ENCODE data around the gene COL6A3.

COL6A3 gene

GRCh38 chr2:237290261-237290660, 123.7 kb downstream of the COL6A3 start:
- no peak for DNase-seq

GRCh38 chr2:237289139-237289538, 124.8 kb downstream of the COL6A3 start:
- DNase-seq = no peak

DNA sequence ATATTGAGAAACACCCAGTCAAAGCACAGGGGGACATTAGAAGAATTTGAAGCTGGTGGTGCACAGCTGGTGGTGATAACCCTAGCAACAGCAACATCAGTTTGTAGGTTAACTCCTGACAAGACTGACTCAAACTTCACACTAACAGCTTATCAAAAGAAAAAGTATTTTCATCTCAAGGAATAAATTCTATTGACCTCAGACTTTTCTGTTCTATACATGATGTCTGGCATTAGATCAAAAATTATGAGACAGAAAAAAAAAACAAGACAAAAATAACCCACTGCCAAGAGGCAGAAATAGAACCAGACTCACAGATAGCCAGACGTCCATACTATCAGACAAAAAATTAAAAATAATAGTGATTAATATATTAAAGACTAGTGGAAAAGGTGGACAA, 126.1 kb downstream of the COL6A3 start:
- no peak for DNase-seq

DNA sequence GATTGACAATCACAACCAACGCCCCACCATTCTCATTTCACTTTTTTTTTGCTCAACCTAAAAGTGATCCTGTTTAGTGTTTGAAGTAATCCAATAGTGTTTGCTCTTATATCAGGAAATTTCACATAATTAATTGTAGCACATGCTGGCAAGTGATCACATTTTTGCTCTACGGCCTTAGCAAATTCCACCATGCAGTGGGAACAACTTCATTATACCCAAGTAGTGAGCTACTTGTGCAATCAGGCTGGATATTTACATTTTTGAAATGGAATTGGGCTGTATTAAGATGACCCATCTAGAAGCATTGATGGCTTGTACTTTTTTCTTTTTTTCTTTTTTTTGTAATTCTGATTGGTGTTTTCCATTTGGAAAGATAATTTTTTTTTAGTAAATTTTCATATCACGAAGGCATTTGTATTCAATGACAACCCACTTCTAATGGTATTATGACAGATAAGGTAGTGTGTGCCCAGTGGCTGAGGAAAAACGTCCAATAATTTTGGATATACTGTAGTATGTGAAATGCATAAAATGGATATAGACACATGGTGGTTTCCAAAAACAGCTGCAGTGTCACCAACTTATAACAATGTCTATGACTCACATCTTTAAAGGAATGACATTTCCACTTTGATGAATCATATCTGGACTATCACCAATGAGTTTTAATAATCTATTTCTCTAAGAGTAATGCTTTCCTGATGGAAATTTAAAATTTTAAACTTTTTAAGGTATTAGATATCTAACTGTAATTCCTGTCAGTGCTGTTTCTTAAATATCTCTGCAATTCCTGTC, 130.6 kb downstream of the COL6A3 start:
- DNase-seq = no peak

GRCh38 chr2:237282568-237283128, 131.3 kb downstream of the COL6A3 start:
- no peak for DNase-seq

DNA sequence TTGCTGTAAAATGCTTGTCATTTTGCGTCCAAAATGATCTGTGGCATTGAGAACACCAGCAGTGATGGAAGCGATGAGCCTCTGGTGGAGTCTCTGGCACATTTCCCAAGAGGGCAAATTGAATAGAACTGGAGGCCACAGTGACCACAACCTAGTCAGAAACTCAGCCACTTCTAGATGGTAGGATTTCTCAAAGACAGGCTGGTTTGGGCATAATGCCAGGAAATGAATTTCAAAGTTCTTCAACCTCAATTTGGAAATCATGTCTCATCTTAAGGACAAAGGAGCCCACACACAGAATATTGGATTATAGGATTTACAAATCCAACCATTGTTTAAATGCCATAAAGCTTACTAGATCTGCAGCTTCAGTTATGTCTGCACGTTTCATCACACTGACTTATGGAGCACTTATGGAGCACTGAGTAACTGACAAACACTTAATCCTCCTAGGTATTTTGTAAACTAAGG, 132.1 kb downstream of the COL6A3 start:
- no peak for DNase-seq

- DNase-seq = no peak
Observed at GRCh38 chr2:237280939-237281338, 133.0 kb downstream of the COL6A3 start.

DNA sequence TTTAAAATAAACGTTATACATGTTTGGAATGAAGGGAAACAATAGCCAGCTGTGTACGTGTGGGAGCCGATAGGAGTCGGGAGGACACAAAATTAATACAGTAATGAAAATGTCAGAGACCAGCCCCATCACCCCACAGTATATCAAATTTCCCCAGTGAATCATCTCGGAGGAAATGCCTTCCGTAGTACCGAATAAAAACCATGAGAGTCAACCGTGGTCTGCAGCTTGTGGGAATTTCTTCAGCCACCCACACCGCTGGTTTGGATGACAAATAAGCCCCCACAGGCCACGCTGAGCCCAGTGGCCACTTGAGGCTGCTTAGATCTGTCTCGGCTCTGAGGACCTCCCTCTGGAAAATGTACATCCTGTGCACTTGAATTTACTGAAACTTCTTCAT, 133.7 kb downstream of the COL6A3 start:
- no peak for DNase-seq

GRCh38 chr2:237279012-237279768, 134.8 kb downstream of the COL6A3 start:
- no peak for DNase-seq

DNA sequence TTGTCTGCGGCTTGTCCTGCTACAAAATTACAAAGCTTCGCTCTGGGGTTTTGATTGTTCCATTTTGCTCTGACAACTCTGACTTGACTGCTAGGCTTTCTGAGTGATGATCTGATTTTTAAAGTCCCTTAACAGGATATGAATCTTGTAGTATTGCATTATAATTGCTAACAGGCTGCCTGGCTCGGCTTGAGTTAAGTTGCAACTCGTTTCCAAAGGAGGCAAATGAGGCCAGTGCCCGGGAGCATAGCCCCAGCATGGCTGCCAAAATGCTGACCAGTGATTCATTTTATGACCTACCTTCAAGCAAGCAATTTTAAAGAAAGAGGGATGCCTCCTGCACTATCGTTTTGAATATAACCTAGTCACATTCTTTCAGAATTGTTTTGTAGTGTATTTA, 135.4 kb downstream of the COL6A3 start:
- DNase-seq = no peak

- no peak for DNase-seq
Observed at GRCh38 chr2:237276716-237277490, 137.1 kb downstream of the COL6A3 start.
